PFSK-1 (cell line): ENCODE measurements around the gene ATG7.

Source experiments
- FOXP2 ChIP-seq: optimal IDR thresholded peaks from 2 replicates; pipeline ENCODE3; 2011; ENCODE audit warnings: borderline replicate concordance, control low read depth, inconsistent platforms; ENCODE audit not compliant: insufficient read depth; ENCODE audit errors: extremely low read length, extremely low read depth
- POLR2AphosphoS5 ChIP-seq: IDR thresholded peaks from 2 replicates; pipeline ENCODE4 v1.6.1; 2012; ENCODE audit warnings: low read depth, mild to moderate bottlenecking, control low read depth, low read length, moderate library complexity
- REST ChIP-seq, 2 experiments: IDR thresholded peaks; 2 replicates each; pipeline versions ENCODE4 v1.6.1 to v1.8.0; 2011 to 2012; ENCODE audit warnings: low read depth in 2 of 2, low read length in 2 of 2, control low read depth in 1 of 2, inconsistent platforms in 1 of 2, mild to moderate bottlenecking in 1 of 2, moderate library complexity in 1 of 2; ENCODE audit not compliant: insufficient read depth in 1 of 2
- SIN3A ChIP-seq: IDR thresholded peaks from 2 replicates; pipeline ENCODE4 v1.6.1; 2012; ENCODE audit warnings: mild to moderate bottlenecking, low read length, moderate library complexity, borderline replicate concordance; ENCODE audit not compliant: insufficient read depth
- TAF1 ChIP-seq: IDR thresholded peaks from 2 replicates; pipeline ENCODE4 v1.6.1; 2012; ENCODE audit warnings: low read length, control low read depth, borderline replicate concordance; ENCODE audit not compliant: insufficient read depth

Gene ATG7

GRCh38 chr3:11464356-11464755, 192.2 kb downstream of the ATG7 start:
- TF ChIP-seq TAF1 (no peak), FOXP2 (no peak), REST (IDR thresholded peaks at IDR 0.05; ENCODE audit: insufficient read depth in 1 of 2, low read depth in 2 of 2, low read length in 2 of 2) (no peak), POLR2AphosphoS5 (no peak), SIN3A (no peak)

GRCh38 chr3:11465744-11466616, 193.8 kb downstream of the ATG7 start:
- no peak for TF ChIP-seq TAF1
- TF ChIP-seq FOXP2 = no peak
- no peak for TF ChIP-seq SIN3A
- no peak for TF ChIP-seq REST (IDR thresholded peaks at IDR 0.05; ENCODE audit: insufficient read depth in 1 of 2, low read depth in 2 of 2, low read length in 2 of 2)
- TF ChIP-seq POLR2AphosphoS5 = no peak

GRCh38 chr3:11467875-11468274, 195.7 kb downstream of the ATG7 start:
- no peak for TF ChIP-seq TAF1
- TF ChIP-seq REST (IDR thresholded peaks at IDR 0.05; ENCODE audit: insufficient read depth in 1 of 2, low read depth in 2 of 2, low read length in 2 of 2) = no peak
- TF ChIP-seq POLR2AphosphoS5 = no peak
- no peak for TF ChIP-seq SIN3A
- TF ChIP-seq FOXP2 = no peak

GRCh38 chr3:11470031-11470853, 198.0 kb downstream of the ATG7 start:
- TF ChIP-seq FOXP2 = no peak
- TF ChIP-seq REST (IDR thresholded peaks at IDR 0.05; ENCODE audit: insufficient read depth in 1 of 2, low read depth in 2 of 2, low read length in 2 of 2) = no peak
- TF ChIP-seq SIN3A = no peak
- TF ChIP-seq TAF1 = no peak
- TF ChIP-seq POLR2AphosphoS5 = no peak
